NOMO-1 treated with dmso at 0.1 percent for 144 hours (cell line): Measurements from ENCODE around the gene NDUFA13.
A peak's percentile ranks its signal among the peaks of the same experiment; 100 is the strongest.

Experiments
- DNase-seq: peaks from one replicate; lab custom pipeline; 2025; ENCODE audit not compliant: unreplicated experiment; lab: John Stamatoyannopoulos, UW

The NDUFA13 gene

GRCh38 chr19:19531951-19532805 lies 16.2 kb downstream of the NDUFA13 start:
- DNase-seq = peak; percentile 20

DNA sequence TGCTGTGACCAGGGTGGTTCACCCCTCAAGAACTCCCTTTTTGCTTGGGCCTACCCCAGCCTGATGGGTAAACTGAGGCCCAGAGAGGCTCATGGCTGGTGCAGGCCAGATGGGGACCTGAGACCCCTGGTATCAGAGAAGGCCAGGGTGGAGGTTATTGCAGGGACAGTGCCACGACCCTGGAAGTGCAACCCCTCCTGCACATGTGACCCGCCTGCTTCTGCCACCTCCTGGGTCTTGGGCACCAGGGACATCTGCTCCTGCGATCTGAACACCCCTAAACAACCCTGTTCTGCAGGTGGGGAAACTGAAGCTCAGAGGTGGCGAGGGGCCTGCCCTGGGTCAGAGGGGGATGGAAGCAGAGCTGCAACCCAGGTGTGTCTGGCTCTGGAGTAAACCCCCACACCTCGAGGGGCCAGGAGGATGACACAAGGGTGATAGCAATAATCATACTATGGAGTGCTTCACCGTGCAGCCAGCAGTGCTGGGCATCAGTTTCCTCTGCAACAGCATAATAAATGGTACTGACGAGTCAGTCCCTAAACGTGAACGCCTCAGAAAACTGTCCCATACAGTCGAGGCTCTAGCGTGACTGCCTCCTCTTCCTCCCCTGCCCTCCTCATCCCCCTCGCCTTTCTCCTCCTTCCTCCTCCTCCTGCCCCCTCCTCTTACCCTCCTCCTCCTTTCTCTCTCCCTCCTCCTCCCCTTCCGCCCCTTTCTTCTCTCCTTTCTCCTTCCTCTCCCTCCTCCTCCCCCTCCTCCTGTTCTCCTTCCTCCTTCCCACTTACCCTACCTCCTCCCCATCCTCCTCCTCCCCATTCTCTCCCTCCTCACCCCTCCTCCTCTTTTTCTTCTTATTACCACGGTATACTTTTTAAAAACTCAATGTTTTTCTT lies 17.0 kb downstream of the NDUFA13 start:
- DNase-seq = no peak

DNA sequence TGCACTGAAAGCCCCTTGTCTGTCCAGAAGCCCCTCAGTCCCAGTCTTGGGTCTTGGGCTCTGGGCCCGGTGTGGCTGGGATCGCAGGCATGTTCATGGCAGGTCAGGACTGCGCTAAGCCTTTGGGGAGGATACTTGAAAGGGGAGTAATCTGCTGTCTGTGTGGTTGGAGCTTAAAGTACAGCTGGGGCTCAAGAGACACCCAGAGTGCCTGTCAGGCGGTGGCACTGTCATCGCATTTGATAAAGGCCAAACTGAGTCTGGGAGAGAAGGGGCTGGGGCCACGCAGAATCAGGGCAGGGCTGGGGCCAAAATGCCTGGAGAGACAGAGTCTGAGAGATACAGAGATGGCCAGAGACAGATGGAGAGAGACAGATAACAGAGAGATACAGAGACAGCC lies 17.8 kb downstream of the NDUFA13 start:
- DNase-seq = no peak

DNA sequence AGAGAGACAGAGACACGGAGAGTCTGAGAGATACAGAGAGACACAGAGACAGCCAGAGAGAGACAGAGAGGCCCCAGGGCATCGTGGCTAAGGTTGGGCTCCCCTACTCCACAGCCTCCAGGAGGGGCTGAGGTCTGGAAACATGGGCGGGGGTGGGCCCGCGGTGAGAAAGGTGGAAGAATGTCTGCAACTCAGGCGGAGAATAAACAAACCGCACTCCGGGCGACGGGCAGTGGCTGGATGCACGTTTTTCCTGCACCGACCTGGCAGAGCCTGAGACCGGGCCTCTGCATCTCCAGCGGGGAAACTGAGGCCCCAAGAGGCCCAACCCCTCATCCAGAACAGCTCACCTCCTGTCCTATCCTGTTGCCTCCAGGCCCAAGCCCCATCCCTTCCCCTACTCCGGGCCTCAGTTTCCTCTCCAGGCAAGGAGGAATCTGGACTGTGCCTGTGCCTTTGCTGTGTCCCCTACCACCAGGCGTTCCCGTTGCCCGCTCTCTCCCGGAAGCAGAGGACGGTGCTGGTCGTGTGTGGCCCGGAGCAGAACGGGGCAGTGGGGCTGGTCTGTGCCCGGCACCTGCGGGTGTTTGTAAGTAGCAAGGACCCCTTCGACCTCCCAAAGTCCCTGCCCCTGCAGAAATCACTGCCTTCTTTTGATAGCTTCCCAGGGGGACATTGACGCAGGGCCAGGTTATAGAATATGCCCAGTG lies 18.7 kb downstream of the NDUFA13 start:
- DNase-seq = no peak

- DNase-seq = no peak
These were observed 19.5 kb downstream of the NDUFA13 start for GRCh38 chr19:19535311-19536191.

- DNase-seq = no peak
These were observed 21.3 kb downstream of the NDUFA13 start for GRCh38 chr19:19537075-19538048.

DNA sequence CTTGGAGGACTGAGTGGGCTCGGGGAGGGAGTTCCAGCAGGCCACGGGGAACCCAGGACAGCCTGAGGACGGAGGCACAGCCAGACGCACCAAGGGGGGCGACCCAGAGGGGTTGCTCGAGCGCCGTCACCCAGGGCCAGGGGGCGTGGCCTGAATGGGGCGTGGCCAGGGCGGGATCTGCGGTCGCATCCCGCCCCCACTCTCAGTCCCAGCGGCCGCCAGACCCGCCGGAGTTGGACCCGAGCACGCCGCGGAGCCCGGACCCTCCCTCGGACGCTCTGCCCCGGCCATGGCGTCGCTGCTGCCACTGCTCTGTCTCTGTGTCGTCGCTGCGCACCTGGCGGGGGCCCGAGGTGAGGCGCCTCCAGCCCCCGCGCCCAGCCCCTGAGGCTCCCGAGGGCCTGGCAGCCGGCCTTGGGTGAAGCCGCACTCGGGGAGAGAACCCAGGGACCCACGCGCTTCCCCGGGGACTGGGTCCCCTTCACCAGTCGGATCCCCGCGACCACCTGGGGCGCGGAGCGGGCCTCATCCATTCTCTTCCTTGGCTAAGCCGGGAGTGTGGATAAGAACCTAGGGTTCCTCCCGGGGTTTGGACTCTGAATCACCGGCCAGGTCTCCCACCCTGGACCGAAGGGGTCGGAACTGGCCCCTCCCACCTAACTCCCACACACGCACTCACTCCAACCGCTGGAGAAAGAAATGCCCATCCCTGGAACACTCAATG lies 22.2 kb downstream of the NDUFA13 start, which contains the start of gene CILP2:
CILP2 (plus strand) TSS at position 205 of the 724 bp plus-strand sequence; CDS start at position 290, 85 bp downstream.
- no peak for DNase-seq

- DNase-seq = no peak
These were observed 22.8 kb downstream of the NDUFA13 start for GRCh38 chr19:19538785-19539166.

DNA sequence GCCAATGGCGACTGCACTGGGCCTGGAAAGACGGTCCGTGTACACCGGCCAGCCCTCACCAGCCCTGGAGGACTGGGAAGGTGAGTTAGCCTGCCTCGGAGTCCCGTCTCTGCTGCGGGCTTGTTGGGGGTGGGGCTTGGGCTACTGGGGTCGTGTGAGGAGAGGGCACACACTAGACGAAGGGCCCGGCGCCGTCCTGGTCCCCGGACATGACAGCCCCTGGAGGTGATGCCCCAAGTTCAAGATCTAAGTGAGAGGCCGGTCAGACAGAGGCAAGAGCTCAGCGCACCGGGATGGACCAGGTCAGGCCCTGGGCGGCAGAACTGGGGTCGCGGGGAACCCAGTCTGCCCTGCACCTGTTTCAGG lies 23.7 kb downstream of the NDUFA13 start:
- DNase-seq = no peak

- DNase-seq = no peak
These were observed 24.2 kb downstream of the NDUFA13 start for GRCh38 chr19:19540064-19540714.

GRCh38 chr19:19540715-19541515 lies 24.9 kb downstream of the NDUFA13 start:
- DNase-seq = no peak

DNA sequence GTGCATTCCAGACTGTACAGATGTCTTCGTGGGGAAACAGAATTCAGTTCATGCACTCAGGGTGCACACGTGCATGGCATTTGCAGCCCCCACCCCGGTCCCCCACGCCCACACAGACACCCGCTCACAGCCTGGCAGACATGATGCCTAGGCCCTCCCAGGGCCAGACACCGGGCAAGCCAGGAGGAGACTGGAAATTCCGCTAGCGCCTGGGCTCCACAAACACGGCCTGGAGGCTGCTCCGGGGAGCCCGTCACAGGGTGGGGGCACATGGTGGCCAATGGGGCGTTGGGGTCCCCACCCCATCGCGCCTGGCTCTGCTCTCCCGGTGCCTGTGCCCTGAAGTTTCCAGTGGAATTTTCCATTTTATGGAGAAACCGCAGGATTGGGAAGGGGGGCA lies 25.6 kb downstream of the NDUFA13 start:
- no peak for DNase-seq

GRCh38 chr19:19542507-19542906 lies 26.5 kb downstream of the NDUFA13 start:
- DNase-seq = no peak

DNA sequence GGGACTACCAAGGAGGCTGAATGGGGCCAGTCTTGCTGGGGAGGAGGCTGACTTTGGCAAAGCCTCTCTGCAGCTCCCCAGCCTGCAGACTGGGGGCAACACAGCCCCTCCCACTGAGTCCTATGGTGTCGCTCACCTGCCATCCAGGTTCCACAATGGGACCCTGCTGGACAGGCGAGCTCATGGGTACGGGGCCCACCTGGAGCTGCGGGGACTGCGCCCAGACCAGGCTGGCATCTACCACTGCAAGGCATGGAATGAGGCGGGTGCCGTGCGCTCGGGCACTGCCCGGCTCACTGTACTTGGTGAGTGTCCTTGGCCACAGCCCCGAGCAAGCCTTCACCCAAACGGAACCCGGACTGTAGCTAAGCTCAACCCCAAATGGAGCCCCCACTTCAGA lies 27.1 kb downstream of the NDUFA13 start:
- DNase-seq = no peak

- no peak for DNase-seq
These were observed 27.6 kb downstream of the NDUFA13 start for GRCh38 chr19:19543640-19544039.

DNA sequence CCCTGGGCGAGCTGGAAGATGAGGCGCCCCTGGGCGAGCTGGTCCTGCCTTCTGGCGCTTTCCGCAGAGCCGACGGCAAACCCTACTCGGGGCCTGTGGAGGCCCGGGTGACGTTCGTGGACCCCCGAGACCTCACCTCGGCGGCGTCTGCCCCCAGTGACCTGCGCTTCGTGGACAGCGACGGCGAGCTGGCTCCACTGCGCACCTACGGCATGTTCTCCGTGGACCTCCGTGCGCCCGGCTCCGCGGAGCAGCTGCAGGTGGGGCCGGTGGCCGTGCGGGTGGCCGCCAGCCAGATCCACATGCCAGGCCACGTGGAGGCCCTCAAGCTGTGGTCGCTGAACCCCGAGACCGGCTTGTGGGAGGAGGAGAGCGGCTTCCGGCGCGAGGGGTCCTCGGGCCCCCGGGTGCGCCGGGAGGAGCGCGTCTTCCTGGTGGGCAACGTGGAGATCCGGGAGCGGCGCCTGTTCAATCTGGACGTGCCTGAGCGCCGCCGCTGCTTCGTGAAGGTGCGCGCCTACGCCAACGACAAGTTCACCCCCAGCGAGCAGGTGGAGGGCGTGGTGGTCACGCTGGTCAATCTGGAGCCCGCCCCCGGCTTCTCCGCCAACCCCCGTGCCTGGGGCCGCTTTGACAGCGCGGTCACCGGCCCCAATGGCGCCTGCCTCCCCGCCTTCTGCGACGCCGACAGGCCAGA lies 28.4 kb downstream of the NDUFA13 start:
- no peak for DNase-seq
